Measurements from ENCODE around the gene CBLC. TPM values are rescaled to one million over a fixed set of nuclear protein-coding genes. Genes with fewer than 3 reads are reported as not detected.

CBLC gene, protein sequence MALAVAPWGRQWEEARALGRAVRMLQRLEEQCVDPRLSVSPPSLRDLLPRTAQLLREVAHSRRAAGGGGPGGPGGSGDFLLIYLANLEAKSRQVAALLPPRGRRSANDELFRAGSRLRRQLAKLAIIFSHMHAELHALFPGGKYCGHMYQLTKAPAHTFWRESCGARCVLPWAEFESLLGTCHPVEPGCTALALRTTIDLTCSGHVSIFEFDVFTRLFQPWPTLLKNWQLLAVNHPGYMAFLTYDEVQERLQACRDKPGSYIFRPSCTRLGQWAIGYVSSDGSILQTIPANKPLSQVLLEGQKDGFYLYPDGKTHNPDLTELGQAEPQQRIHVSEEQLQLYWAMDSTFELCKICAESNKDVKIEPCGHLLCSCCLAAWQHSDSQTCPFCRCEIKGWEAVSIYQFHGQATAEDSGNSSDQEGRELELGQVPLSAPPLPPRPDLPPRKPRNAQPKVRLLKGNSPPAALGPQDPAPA
- total RNA-seq (4.7 TPM), polyA plus RNA-seq (6.1 TPM)

DNA sequence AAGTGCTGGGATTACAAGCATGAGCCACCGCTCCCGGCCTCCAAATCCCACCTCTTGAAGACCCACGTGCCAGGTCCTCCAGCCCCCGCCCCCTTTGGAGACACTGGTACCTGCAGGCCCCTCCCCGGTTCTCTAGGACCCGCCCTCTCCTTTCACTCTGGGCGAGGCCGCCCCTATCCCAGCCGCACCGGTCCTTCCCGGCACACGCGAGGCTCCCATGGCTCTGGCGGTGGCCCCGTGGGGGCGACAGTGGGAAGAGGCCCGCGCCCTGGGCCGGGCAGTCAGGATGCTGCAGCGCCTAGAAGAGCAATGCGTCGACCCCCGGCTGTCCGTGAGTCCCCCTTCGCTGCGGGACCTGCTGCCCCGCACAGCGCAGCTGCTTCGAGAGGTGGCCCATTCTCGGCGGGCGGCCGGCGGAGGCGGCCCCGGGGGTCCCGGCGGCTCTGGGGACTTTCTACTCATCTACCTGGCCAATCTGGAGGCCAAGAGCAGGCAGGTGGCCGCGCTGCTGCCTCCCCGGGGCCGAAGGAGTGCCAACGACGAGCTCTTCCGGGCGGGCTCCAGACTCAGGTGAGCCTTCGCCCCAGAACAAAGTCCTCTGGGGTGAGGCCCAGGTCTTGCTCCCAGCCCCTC lies at the start of gene CBLC:
Gene CBLC, plus strand, starts transcription at position 176 of the 633 bp plus-strand sequence. Its CDS starts 42 bp downstream, at position 218.
- H3K36me3 ChIP-seq (ENCODE audit: insufficient read depth), result no peaks in the 10 kb centered on the region
- no peak for DNase-seq (ENCODE audit: extremely low spot score)
- 13% methylated on average over 47 of the region's 47 CpGs for WGBS
- peak within 1 kb of the TSS; percentile 80 for H3K27ac ChIP-seq (ENCODE audit: low read depth)
- H3K4me1 ChIP-seq (ENCODE audit: insufficient read depth), result no peaks in the 10 kb centered on the region
- H3K4me3 ChIP-seq (ENCODE audit: low read depth, low read length), result no peak within 1 kb of the TSS

DNA sequence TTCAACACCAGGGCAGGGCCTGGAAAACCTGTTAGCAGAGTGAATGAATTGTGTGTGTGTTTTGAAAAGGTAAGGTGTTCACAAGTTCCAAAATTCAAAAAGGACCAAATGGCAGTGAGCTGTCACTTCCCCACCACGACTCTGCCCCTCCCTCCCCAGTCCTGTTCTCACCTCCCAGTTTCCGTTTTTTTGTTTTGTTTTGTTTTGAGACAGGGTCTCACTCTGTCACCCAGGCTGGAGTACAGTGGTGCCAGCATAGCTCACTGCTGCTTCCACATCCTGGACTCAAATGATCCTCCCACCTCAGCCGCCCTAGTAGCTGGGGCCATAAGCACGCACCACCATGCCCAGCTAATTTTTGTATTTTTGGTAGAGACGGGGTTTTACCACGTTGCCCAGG lies 49.5 kb upstream of the CBLC start:
- Histone ChIP-seq H3K4me3 (ENCODE audit: low read depth, low read length) (no peak overlapping the region), H3K4me1 (ENCODE audit: insufficient read depth) (no peaks in the 10 kb centered on the region), H3K27ac (ENCODE audit: low read depth) (no peak overlapping the region), H3K36me3 (ENCODE audit: insufficient read depth) (no peaks in the 10 kb centered on the region)
- WGBS, result 75% methylated on average over 6 of the region's 6 CpGs
- no peak for DNase-seq (ENCODE audit: extremely low spot score)

DNA sequence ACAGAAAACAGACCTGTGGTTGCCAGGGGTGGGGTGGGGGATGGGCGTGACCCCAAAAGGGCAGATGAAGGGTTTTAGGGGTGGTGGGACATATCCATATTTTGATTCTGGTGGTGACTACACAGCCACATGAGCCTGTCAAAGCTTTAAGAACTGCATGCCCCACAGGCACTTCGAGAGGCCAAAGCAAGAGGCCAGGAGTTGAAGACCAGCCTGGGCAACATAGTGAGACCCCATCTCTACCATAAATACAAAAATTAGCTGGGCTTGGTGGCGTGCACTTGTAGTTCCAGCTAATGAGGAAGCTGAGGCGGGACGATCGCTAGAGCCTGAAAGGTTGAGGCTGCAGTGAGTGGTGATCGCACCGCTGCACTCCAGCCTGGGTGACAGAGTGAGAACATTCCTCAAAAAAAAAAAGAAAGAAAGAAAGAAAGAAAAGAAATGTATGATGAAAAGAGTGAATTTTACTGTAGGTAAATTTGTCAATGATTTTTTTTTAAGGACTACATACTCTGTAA lies 48.1 kb upstream of the CBLC start:
- no peak overlapping the region for H3K27ac ChIP-seq (ENCODE audit: low read depth)
- H3K4me1 ChIP-seq (ENCODE audit: insufficient read depth), result no peaks in the 10 kb centered on the region
- DNase-seq (ENCODE audit: extremely low spot score), result no peak
- 91% methylated on average over 8 of the region's 8 CpGs for WGBS
- H3K4me3 ChIP-seq (ENCODE audit: low read depth, low read length), result no peak overlapping the region
- H3K36me3 ChIP-seq (ENCODE audit: insufficient read depth), result no peaks in the 10 kb centered on the region

DNA sequence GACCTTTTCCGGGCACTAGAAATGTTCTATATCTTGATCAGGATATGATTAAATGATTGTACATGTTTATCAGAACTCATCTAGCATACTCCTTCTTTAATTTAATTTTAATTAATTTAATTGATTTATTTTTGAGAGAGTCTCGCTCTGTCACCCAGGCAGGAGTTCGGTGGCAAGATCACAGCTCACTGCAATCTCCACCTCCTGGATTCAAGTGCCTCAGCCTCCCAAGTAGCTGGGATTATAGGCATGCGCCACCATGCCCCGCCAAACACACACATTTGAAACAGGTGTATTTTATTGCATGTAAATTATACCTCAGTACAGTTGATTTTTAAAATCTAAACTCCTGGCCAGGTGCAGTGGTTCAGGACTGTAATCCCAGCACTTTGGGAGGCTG lies 46.6 kb upstream of the CBLC start:
- Histone ChIP-seq H3K27ac (ENCODE audit: low read depth) (no peak overlapping the region), H3K4me3 (ENCODE audit: low read depth, low read length) (no peak overlapping the region), H3K36me3 (ENCODE audit: insufficient read depth) (no peaks in the 10 kb centered on the region), H3K4me1 (ENCODE audit: insufficient read depth) (no peaks in the 10 kb centered on the region)
- DNase-seq (ENCODE audit: extremely low spot score), result no peak
- 92% methylated on average over 5 of the region's 5 CpGs for WGBS

DNA sequence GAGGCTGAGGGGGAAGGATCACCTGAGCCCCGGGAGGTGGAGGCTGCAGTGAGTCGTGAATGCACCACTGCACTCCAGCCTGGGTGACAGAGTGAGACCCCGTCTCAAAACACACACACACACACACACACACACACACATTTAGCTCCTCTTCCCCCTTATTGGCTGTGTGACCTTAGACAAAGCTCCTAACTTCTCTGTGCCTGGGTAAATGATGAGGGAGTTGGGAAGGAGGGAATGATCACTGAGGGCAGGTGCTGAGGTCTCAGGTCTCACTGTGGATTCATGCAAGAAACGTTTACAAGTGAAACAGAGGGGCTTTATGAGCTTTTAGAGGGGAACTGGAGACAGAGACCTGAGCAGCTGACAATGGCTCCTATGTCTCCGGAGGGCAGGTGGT lies 46.1 kb upstream of the CBLC start:
- 76% methylated on average over 5 of the region's 5 CpGs for WGBS

DNA sequence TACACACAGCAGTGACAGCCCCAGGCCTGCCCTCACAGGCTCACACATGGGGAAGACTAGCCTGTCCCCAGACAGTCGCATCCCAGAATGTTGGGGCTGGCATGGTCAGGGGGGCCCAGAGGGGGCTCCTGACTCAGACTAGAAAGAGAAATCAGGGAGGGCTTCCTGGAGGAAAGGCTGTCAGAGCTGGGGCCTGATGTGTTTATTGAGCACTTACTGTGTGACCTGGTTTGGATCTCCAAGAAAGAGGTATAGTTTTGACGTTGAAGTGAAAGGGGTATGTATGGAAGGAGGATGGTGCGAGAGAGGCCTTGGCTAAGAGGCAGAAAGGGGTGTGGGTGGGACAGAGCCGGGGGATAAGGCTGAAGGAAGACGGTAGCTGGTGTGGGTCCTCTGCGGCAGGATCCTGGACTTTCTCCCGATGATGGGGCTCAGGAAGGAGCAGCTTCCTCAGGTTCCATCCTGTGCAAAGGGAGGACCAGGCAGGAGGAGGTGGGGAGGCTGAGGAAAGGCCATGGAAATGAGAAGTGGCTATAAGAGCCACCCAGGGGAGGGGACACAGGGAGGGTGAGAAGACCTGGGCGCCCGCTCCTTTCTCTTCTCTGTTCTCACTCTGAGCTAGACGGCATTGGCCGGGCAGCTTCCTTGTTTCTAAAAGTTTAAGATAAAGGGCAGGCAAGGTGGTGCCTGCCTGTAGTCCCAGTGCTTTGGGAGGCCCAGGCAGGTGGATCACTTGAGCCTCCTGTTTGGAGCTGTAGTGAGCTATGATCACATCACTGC lies 45.3 kb upstream of the CBLC start:
- WGBS, result 78% methylated on average over 11 of the region's 11 CpGs
- no peak overlapping the region for H3K4me3 ChIP-seq (ENCODE audit: low read depth, low read length)
- no peaks in the 10 kb centered on the region for H3K36me3 ChIP-seq (ENCODE audit: insufficient read depth)
- no peak for DNase-seq (ENCODE audit: extremely low spot score)
- no peak overlapping the region for H3K27ac ChIP-seq (ENCODE audit: low read depth)
- no peaks in the 10 kb centered on the region for H3K4me1 ChIP-seq (ENCODE audit: insufficient read depth)

More for the DNA sequence above, 46.1 kb upstream of the CBLC start:
- DNase-seq (ENCODE audit: extremely low spot score), result no peak
- no peak overlapping the region for H3K27ac ChIP-seq (ENCODE audit: low read depth)
- no peaks in the 10 kb centered on the region for H3K36me3 ChIP-seq (ENCODE audit: insufficient read depth)
- H3K4me3 ChIP-seq (ENCODE audit: low read depth, low read length), result no peak overlapping the region
- H3K4me1 ChIP-seq (ENCODE audit: insufficient read depth), result no peaks in the 10 kb centered on the region

DNA sequence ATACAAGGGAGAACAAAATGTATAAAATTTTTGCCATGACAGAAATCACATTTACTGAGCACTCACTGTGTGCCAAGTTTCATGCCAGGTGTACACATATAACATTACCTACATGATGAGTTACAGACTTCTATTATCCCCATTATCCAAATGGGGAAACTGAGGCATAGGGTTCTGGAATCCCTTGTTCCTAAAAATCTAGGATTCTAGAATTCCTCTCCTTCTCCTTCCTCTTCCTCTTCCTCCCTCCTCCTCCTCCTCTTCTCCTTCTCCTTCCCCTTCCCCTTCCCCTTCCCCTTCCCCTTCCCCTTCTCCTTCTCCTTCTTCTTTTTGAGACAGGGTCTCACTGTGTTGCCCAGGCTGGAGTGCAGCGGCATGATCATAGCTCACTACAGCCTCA lies 43.3 kb upstream of the CBLC start:
- WGBS, result 36% methylated on average over 1 of the region's 1 CpG
- no peaks in the 10 kb centered on the region for H3K4me1 ChIP-seq (ENCODE audit: insufficient read depth)
- no peak overlapping the region for H3K4me3 ChIP-seq (ENCODE audit: low read depth, low read length)
- H3K27ac ChIP-seq (ENCODE audit: low read depth), result no peak overlapping the region
- H3K36me3 ChIP-seq (ENCODE audit: insufficient read depth), result no peaks in the 10 kb centered on the region
- DNase-seq (ENCODE audit: extremely low spot score), result no peak

DNA sequence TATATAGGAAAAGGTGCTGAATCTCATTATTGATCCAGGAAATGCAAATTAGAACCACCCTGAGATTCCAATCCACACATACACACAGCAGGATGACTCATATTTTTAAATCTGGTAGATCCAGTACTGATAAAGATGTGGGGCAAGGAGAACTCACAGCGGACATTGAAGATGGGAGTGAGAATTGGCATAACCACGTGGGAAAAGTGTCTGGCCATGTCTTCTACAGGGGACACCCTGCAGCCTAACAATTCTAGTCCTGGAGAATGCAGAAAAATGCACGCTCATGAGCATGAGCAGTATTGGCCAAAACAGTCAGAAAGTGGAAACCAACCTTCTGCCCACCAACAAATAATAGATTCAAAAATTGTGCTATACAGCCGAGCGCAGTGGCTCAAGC lies 42.7 kb upstream of the CBLC start:
- H3K4me3 ChIP-seq (ENCODE audit: low read depth, low read length), result no peak overlapping the region
- no peak overlapping the region for H3K27ac ChIP-seq (ENCODE audit: low read depth)
- WGBS, result 54% methylated on average over 5 of the region's 5 CpGs
- no peaks in the 10 kb centered on the region for H3K36me3 ChIP-seq (ENCODE audit: insufficient read depth)
- no peaks in the 10 kb centered on the region for H3K4me1 ChIP-seq (ENCODE audit: insufficient read depth)
- DNase-seq (ENCODE audit: extremely low spot score), result no peak

DNA sequence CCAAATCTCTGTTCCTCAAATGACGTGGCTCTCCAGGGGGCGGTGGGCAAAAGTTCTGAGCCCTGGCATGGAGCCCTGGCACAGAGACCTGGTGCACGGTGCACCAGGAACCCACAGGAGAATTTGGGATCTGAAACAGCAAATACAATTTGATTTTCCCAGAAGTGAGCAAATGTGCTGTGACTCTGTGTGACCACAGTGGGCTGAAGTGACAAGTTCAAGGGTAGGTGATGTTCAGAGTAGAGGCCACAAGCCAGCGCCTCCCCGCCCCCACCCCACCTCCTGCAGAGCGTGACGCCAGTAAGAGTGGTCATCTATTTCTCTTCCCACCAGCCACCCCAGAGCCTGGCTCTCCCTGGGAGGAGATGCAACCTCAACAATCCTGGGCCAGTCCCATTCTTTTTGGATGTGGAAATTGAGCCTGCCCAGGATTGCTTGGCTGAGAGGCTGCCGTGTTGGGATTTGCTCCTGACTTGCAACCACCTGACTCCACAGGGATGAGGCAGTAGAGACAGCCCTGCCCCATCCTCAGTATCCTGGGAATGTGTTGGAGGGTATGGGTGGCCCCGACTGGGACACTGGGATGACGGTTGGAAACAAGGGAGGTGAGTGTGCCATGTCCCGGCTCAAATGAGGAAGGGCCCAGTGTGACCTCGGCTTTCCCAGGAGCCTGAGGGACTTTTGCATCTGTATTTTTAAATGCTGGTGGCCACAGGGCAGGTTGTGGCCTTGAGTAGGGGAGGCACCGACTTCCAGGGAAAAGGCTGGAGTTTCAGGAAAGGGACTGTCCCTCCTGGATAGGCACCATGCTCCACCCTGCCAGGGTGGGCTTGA lies 40.2 kb upstream of the CBLC start:
- DNase-seq (ENCODE audit: extremely low spot score), result no peak
- H3K36me3 ChIP-seq (ENCODE audit: insufficient read depth), result no peaks in the 10 kb centered on the region
- no peak overlapping the region for H3K4me3 ChIP-seq (ENCODE audit: low read depth, low read length)
- H3K4me1 ChIP-seq (ENCODE audit: insufficient read depth), result no peaks in the 10 kb centered on the region
- H3K27ac ChIP-seq (ENCODE audit: low read depth), result no peak overlapping the region
- 67% methylated on average over 13 of the region's 13 CpGs for whole genome bisulfite sequencing

DNA sequence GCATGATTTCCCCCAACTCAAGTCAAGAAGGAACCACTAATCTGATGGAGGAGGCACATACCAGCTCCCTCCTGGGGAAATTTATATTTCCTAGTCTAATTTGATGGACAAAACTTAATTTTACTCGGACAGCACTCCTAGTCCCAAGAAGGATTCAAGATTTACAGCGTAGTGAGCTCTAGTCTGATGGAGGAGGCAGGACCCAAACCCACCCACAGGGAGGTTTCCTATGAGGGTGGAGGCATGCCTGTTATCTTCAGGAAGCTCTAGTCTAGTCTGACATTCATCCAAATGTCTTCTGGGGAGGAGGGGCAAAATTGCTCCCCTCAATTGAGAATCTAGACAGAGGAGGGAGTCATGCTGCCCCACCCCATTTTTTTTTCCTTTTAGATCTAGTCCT lies 39.6 kb upstream of the CBLC start:
- WGBS, result 72% methylated on average over 2 of the region's 2 CpGs
- DNase-seq (ENCODE audit: extremely low spot score), result no peak
- Histone ChIP-seq H3K4me3 (ENCODE audit: low read depth, low read length) (no peak overlapping the region), H3K27ac (ENCODE audit: low read depth) (no peak overlapping the region), H3K36me3 (ENCODE audit: insufficient read depth) (no peaks in the 10 kb centered on the region), H3K4me1 (ENCODE audit: insufficient read depth) (no peaks in the 10 kb centered on the region)

DNA sequence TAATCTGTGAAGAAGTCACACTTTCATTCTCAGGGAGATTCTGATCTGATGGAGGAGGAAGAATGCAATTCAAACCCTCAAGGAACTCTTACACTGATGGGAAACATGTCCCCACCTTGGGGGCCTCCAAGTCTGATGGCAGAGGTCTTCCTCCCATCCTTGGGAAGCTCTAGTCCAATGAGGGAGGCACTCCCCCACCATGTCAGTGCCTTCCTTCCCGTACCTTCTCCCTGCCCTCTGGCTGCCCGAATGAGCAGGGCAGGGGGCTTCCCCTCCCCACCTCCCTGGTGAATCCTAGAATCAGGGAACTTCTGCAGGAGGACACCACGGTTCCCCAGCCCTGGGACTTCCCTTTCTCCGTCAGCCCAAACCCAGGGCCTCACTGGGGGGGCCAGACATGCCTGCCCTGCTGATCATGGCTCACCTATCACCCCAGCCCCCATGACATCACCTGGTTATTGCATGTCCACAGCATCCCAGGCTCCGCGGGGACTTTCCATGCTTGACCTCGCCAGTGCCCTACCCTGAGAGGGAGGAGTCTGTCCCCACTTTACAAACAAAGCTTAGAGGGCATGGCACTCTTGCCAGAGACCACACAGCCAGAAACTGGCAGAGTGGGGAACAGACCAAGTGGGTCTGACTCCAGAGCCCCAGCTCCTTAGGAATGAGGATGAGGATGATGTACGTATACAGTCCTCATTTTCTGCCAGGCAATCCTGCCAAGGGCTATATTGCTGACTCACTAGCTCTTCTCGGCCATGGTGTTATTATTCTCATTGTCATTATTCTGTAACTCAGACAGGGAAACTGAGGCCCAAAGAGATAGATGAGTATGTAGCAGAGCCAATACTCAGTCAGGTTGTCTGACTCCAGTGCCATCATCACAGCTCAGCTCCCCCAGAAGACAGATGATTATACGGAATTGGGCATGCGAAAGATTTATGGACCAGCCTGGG lies 38.8 kb upstream of the CBLC start:
- Histone ChIP-seq H3K36me3 (ENCODE audit: insufficient read depth) (no peaks in the 10 kb centered on the region), H3K27ac (ENCODE audit: low read depth) (no peak overlapping the region), H3K4me1 (ENCODE audit: insufficient read depth) (no peaks in the 10 kb centered on the region), H3K4me3 (ENCODE audit: low read depth, low read length) (no peak overlapping the region)
- DNase-seq (ENCODE audit: extremely low spot score), result no peak
- WGBS, result 66% methylated on average over 11 of the region's 11 CpGs

DNA sequence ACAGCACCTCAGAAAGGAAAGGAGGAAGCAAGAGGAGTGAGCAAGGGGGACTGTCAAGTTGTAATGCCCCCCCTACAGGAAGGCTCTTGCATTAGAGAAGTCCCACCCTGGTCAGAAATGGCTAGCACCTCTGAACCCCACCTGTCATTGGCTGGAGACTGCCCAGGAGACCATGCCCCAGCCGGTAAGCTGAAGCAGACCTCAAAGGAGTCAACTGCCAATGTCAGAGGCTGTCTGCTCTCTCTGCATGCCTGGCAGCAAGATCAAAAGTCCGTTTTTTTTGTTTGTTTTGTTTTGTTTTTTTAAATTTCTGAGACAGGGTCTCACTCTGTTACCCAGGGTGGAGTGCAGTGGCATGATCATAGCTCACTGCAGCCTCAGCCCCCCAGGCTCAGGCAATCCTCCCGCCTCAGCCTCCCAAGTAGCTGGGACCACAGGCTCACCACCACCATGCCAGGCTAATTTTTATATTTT lies 37.3 kb upstream of the CBLC start:
- DNase-seq (ENCODE audit: extremely low spot score), result no peak
- Histone ChIP-seq H3K27ac (ENCODE audit: low read depth) (no peak overlapping the region), H3K4me1 (ENCODE audit: insufficient read depth) (no peaks in the 10 kb centered on the region), H3K4me3 (ENCODE audit: low read depth, low read length) (no peak overlapping the region), H3K36me3 (ENCODE audit: insufficient read depth) (no peaks in the 10 kb centered on the region)
- 61% methylated on average over 3 of the region's 3 CpGs for WGBS
